WTC11 (cell line): Measurements from ENCODE around the gene ZCCHC9. TPM values are rescaled to one million over a fixed set of nuclear protein-coding genes. Genes with fewer than 3 reads are reported as not detected.

ENCODE experiments used
- ATAC-seq: fragments of 200-7000 bp; cut with Tn5 transposase; 2 replicates; pipeline ENCODE4 v1.10.0; 2021; ENCODE audit warnings: mild to moderate bottlenecking, moderate library complexity
- CTCF ChIA-PET: fragments of 300-600 bp; sonication (Branson Sonifier 250); formaldehyde crosslinking; loops from one replicate; lab custom pipeline; 2021; ENCODE audit warnings: antibody characterized with exemption; lab: Charles Lee
- POLR2A ChIA-PET: fragments of 350-600 bp; sonication (Branson Sonifier 250); formaldehyde crosslinking; loops from one replicate; lab custom pipeline; 2021; ENCODE audit warnings: antibody characterized with exemption; lab: Charles Lee
- DNase-seq: peaks from one replicate; pipeline ENCODE4 v3.0.0; 2021; ENCODE audit warnings: low spot score
- H3K27ac Mint-ChIP-seq: 2 replicates; pipeline ENCODE4 v1.8.0; 2021; ENCODE audit warnings: mixed read lengths
- H3K27me3 Mint-ChIP-seq: 2 replicates; pipeline ENCODE4 v1.8.0; 2021; ENCODE audit warnings: low read depth, mild to moderate bottlenecking, moderate library complexity, mixed read lengths
- H3K36me3 Mint-ChIP-seq: 2 replicates; pipeline ENCODE4 v1.8.0; 2021; ENCODE audit warnings: mixed read lengths
- H3K4me1 Mint-ChIP-seq: 2 replicates; pipeline ENCODE4 v1.8.0; 2022; ENCODE audit warnings: mixed read lengths
- H3K4me3 Mint-ChIP-seq: 2 replicates; pipeline ENCODE4 v1.8.0; 2021; ENCODE audit warnings: mild to moderate bottlenecking, moderate library complexity, mixed read lengths
- H3K9me3 Mint-ChIP-seq: 2 replicates; pipeline ENCODE4 v1.8.0; 2021; ENCODE audit warnings: mixed read lengths
- CBFB ChIP-seq: sonication (generic); formaldehyde crosslinking; IDR thresholded peaks from 2 replicates; pipeline ENCODE4 v1.8.1; 2022; ENCODE audit warnings: mild to moderate bottlenecking, low read depth, missing genetic modification reagents
- CDX4 ChIP-seq: fragments of 250-450 bp; sonication (Bioruptor Pico); IDR thresholded peaks from 2 replicates; pipeline ENCODE4 v1.9.0; 2021; ENCODE audit warnings: moderate library complexity, mild to moderate bottlenecking, inconsistent platforms, borderline replicate concordance
- CREB1 ChIP-seq: sonication (generic); formaldehyde crosslinking; IDR thresholded peaks from 2 replicates; pipeline ENCODE4 v1.8.0; 2023; ENCODE audit warnings: mild to moderate bottlenecking, missing genetic modification reagents
- CTCF ChIP-seq: fragments of 200-600 bp; IDR thresholded peaks from 2 replicates; pipeline ENCODE4 v1.8.0; 2022; ENCODE audit warnings: antibody characterized with exemption
- E2F4 ChIP-seq: sonication (generic); formaldehyde crosslinking; IDR thresholded peaks from 2 replicates; pipeline ENCODE4 v1.8.1; 2022; ENCODE audit warnings: low read depth, mild to moderate bottlenecking, moderate library complexity, missing genetic modification reagents, borderline replicate concordance
- FOXP1 ChIP-seq: sonication (generic); formaldehyde crosslinking; IDR thresholded peaks from 2 replicates; pipeline ENCODE4 v1.8.0; 2022; ENCODE audit warnings: missing genetic modification reagents, mild to moderate bottlenecking, moderate library complexity, borderline replicate concordance
- JAZF1 ChIP-seq: fragments of 250-450 bp; sonication (Bioruptor Pico); IDR thresholded peaks from 2 replicates; pipeline ENCODE4 v1.9.0; 2021; ENCODE audit warnings: moderate library complexity, mild to moderate bottlenecking, inconsistent platforms
- MAX ChIP-seq: sonication (generic); formaldehyde crosslinking; IDR thresholded peaks from 2 replicates; pipeline ENCODE4 v1.8.0; 2022; ENCODE audit warnings: mild to moderate bottlenecking, missing genetic modification reagents
- PREB ChIP-seq: sonication (generic); formaldehyde crosslinking; IDR thresholded peaks from 2 replicates; pipeline ENCODE4 v1.8.1; 2022; ENCODE audit warnings: mild to moderate bottlenecking, missing genetic modification reagents, moderate library complexity, borderline replicate concordance
- STAT6 ChIP-seq: sonication (generic); formaldehyde crosslinking; conservative IDR thresholded peaks from 2 replicates; pipeline ENCODE4 v1.8.1; 2023; ENCODE audit warnings: mild to moderate bottlenecking, low read depth, missing genetic modification reagents, moderate library complexity
- USF2 ChIP-seq: sonication (generic); formaldehyde crosslinking; IDR thresholded peaks from 2 replicates; pipeline ENCODE4 v1.8.1; 2023; ENCODE audit warnings: mild to moderate bottlenecking, missing genetic modification reagents, moderate library complexity
- ZNF138 ChIP-seq: sonication (generic); formaldehyde crosslinking; conservative IDR thresholded peaks from 2 replicates; pipeline ENCODE4 v1.8.1; 2022; ENCODE audit warnings: mild to moderate bottlenecking, moderate library complexity, missing genetic modification reagents
- ZNF317 ChIP-seq: sonication (generic); formaldehyde crosslinking; IDR thresholded peaks from 2 replicates; pipeline ENCODE4 v1.8.1; 2023; ENCODE audit warnings: low read depth, mild to moderate bottlenecking, moderate library complexity, missing genetic modification reagents, borderline replicate concordance
- ZNF416 ChIP-seq: fragments of 250-450 bp; sonication (Bioruptor Pico); IDR thresholded peaks from 2 replicates; pipeline ENCODE4 v1.9.0; 2021; ENCODE audit warnings: mild to moderate bottlenecking, inconsistent platforms
- ZNF423 ChIP-seq: fragments of 250-450 bp; sonication (Bioruptor Pico); IDR thresholded peaks from 2 replicates; pipeline ENCODE4 v2.1.2; 2022; ENCODE audit warnings: mild to moderate bottlenecking, moderate library complexity
- ZNF532 ChIP-seq: fragments of 250-450 bp; sonication (Bioruptor Pico); IDR thresholded peaks from 2 replicates; pipeline ENCODE4 v1.9.0; 2021; ENCODE audit warnings: mild to moderate bottlenecking, borderline replicate concordance
- total RNA-seq: library from RNA; stranded (reverse); gene quantifications from 3 replicates; pipeline ENCODE4 v1.2.3, GENCODE V29; 2021

ZCCHC9 gene
- total RNA-seq, 1 experiment from 2014 or later: 30.8 TPM

GRCh38 chr5:81315336-81315735 lies 13.9 kb downstream of the ZCCHC9 start (continued):
- TF ChIP-seq ZNF317: no peak

- DNase-seq (no peak), ATAC-seq (no peak)
- CTCF ChIA-PET: interaction anchor here (1.5 to 1.9 kb wide), 2 partner anchors 14 to 16 kb away, joined by 9 to 10 read pairs; partner anchors contain the start of gene ZCCHC9
- H3K4me1 Mint-ChIP-seq: peaks cover 12% of the 10 kb centered on the region
- POLR2A ChIA-PET: interaction anchor here (0.6 kb wide), 1 partner anchor 14 kb away, joined by 3 read pairs; the partner anchor contains the start of gene ZCCHC9
- H3K9me3 Mint-ChIP-seq: no peaks in the 10 kb centered on the region
- H3K4me3 Mint-ChIP-seq: no peak overlapping the region
- no peaks in the 10 kb centered on the region for H3K27me3 Mint-ChIP-seq
- no peak for TF ChIP-seq CREB1
- TF ChIP-seq MAX (CRISPR knock-in tag): no peak
- TF ChIP-seq JAZF1 (CRISPR knock-in tag): no peak
- H3K36me3 Mint-ChIP-seq: peaks cover 10% of the 10 kb centered on the region; the same call in 1 of the 2 replicates
- H3K27ac Mint-ChIP-seq: no peak overlapping the region
Observed at GRCh38 chr5:81315830-81316229, 14.4 kb downstream of the ZCCHC9 start.

- Mint-ChIP-seq H3K27ac (no peak overlapping the region), H3K4me3 (no peak overlapping the region), H3K9me3 (no peaks in the 10 kb centered on the region), H3K36me3 (peaks cover 9% of the 10 kb centered on the region; the same call in 1 of the 2 replicates), H3K4me1 (peaks cover 12% of the 10 kb centered on the region), H3K27me3 (no peaks in the 10 kb centered on the region)
- DNase-seq (no peak), ATAC-seq (no peak)
- ChIA-PET POLR2A (no interaction called here), CTCF (no interaction called here)
- TF ChIP-seq ZNF138 (CRISPR knock-in tag) (no peak), ZNF416 (CRISPR knock-in tag) (no peak), ZNF317 (no peak), USF2 (CRISPR knock-in tag) (no peak)
Observed at GRCh38 chr5:81316571-81316970, 15.2 kb downstream of the ZCCHC9 start.

GRCh38 chr5:81317536-81317935 lies 16.1 kb downstream of the ZCCHC9 start:
- Mint-ChIP-seq H3K4me1 (peaks cover 12% of the 10 kb centered on the region), H3K27ac (no peak overlapping the region), H3K27me3 (no peaks in the 10 kb centered on the region), H3K4me3 (no peak overlapping the region), H3K36me3 (0 out of 2 replicates have a peak, but pooled peaks cover 2% of the 10 kb centered on the region), H3K9me3 (no peaks in the 10 kb centered on the region)
- DNase-seq (no peak), ATAC-seq (no peak)
- TF ChIP-seq PREB (CRISPR knock-in tag) (no peak), STAT6 (CRISPR knock-in tag) (no peak), ZNF532 (CRISPR knock-in tag) (no peak), FOXP1 (CRISPR knock-in tag) (no peak), E2F4 (CRISPR knock-in tag) (no peak), ZNF423 (no peak), CDX4 (CRISPR knock-in tag) (no peak), CBFB (CRISPR knock-in tag) (no peak), CTCF (no peak)
- ChIA-PET POLR2A (no interaction called here), CTCF (interaction anchor here (0.7 kb wide), 1 partner anchor 79 kb away, joined by 4 read pairs; no protein-coding TSS in a partner anchor)
